DOHH2 (cell line): ENCODE measurements around the gene PIGZ.

Experiments used
- H3F3A ChIP-seq: fragments of 200-600 bp; sonication (generic), shearing (Covaris generic); 2 replicates; pipeline ENCODE4 v1.6.0; 2016; ENCODE audit warnings: antibody characterized with exemption, mild to moderate bottlenecking; ENCODE audit not compliant: control insufficient read depth, insufficient read depth
- H3K27ac ChIP-seq: fragments of 200-600 bp; sonication (generic); 2 replicates; pipeline ENCODE4 v1.5.1; 2014; ENCODE audit warnings: low read depth, mild to moderate bottlenecking, low read length, moderate library complexity
- H3K27me3 ChIP-seq: fragments of 200-600 bp; sonication (generic); 2 replicates; pipeline ENCODE4 v1.6.1; 2014; ENCODE audit warnings: mild to moderate bottlenecking, low read length, mixed read lengths; ENCODE audit not compliant: control insufficient read depth
- H3K36me3 ChIP-seq: fragments of 200-600 bp; sonication (generic); 2 replicates; pipeline ENCODE4 v1.6.1; 2014; ENCODE audit warnings: mild to moderate bottlenecking, low read length, moderate library complexity, mixed read lengths; ENCODE audit not compliant: control insufficient read depth
- H3K4me1 ChIP-seq: fragments of 200-600 bp; sonication (generic); 2 replicates; pipeline ENCODE4 v1.6.1; 2014; ENCODE audit warnings: mild to moderate bottlenecking, low read length, mixed read lengths; ENCODE audit not compliant: control insufficient read depth
- H3K4me2 ChIP-seq: fragments of 200-600 bp; sonication (generic); 2 replicates; pipeline ENCODE4 v1.6.0; 2014; ENCODE audit warnings: mild to moderate bottlenecking, low read length, moderate library complexity
- H3K4me3 ChIP-seq: fragments of 200-600 bp; sonication (generic); 2 replicates; pipeline ENCODE4 v1.5.1; 2014; ENCODE audit warnings: mild to moderate bottlenecking, low read length, mixed read lengths
- H3K79me2 ChIP-seq: fragments of 200-600 bp; sonication (generic); 2 replicates; pipeline ENCODE4 v1.6.1; 2014; ENCODE audit warnings: mild to moderate bottlenecking, low read length, mixed read lengths; ENCODE audit not compliant: control insufficient read depth
- H3K9me2 ChIP-seq: fragments of 200-600 bp; sonication (generic); replicated peaks from 2 replicates; pipeline ENCODE4 v1.6.1; 2014; ENCODE audit warnings: mild to moderate bottlenecking, low read length, mixed read lengths; ENCODE audit not compliant: control insufficient read depth
- H3K9me3 ChIP-seq: fragments of 200-600 bp; sonication (generic); 2 replicates; pipeline ENCODE4 v1.6.1; 2014; ENCODE audit warnings: antibody characterized with exemption, low read length, mixed read lengths; ENCODE audit not compliant: control insufficient read depth, insufficient read depth
- H4K20me1 ChIP-seq: fragments of 200-600 bp; sonication (generic); 2 replicates; pipeline ENCODE4 v1.6.0; 2014; ENCODE audit warnings: low read depth, mild to moderate bottlenecking, antibody characterized with exemption, low read length, moderate library complexity; ENCODE audit not compliant: control insufficient read depth, insufficient read depth
- EZH2phosphoT487 ChIP-seq: fragments of 200-600 bp; sonication (generic); IDR thresholded peaks from 2 replicates; pipeline ENCODE4 v1.6.1; 2017; ENCODE audit warnings: borderline replicate concordance, mild to moderate bottlenecking, antibody characterized with exemption, low read length, moderate library complexity, mixed read lengths
- TF ChIP-seq, protein P1 (sequence below): fragments of 200-600 bp; sonication (generic); IDR thresholded peaks from one replicate; pipeline ENCODE4 v1.5.1; 2014; ENCODE audit warnings: antibody characterized with exemption, mild to moderate bottlenecking, low read depth, low read length; ENCODE audit not compliant: poor library complexity, severe bottlenecking

The PIGZ gene

DNA sequence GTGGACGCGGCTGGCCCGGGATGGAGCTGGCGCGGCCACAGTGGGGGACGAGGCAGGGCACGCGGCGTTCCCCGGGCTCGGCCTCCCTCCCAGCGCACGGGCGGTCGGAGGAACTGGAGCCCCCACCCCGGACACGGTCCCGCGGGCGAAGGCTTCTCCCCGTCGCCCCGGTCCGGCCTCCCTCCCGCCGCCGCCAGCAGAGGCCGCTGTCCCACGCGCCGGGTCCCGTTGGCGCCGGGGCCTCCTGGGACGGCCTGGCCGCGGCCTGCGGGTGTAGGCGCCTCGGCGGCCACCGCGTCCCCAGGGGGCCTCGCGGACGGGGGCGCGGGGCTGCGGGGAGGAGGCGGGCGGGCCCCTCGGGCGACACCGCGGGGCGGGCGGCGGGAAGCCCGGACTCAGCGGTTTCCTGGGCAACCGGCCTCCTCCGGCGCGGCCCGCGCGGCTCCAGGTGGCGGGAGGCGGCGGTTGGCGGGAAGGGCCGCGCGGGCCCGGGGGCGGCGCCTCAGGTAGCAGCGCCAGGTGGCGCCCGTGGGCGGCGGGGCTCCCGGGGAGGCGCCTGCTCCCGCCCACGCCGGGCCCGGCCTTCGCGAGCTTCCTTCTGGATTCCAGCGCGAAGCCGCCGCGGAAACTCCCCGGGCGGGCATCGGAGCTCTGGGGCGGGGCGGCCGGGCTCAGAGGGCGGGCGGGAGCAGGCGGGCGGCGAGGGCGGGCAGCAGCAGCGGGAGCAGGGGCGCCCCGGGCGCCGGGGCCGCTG, 34.2 kb upstream of the PIGZ start:
- Histone ChIP-seq H3K79me2 (no peaks in the 10 kb centered on the region), H3K4me2 (peak overlapping the region; percentile 85), H3K9me3 (no peaks in the 10 kb centered on the region), H3K27me3 (no peaks in the 10 kb centered on the region), H4K20me1 (no peaks in the 10 kb centered on the region), H3K36me3 (no peaks in the 10 kb centered on the region), H3K27ac (no peak overlapping the region), H3K4me1 (peaks cover 23% of the 10 kb centered on the region), H3K9me2 (no peaks in the 10 kb centered on the region), H3F3A (peaks cover 4% of the 10 kb centered on the region), H3K4me3 (peak overlapping the region; percentile 75)
- no peak for TF ChIP-seq EZH2phosphoT487
- TF ChIP-seq, protein P1, sequence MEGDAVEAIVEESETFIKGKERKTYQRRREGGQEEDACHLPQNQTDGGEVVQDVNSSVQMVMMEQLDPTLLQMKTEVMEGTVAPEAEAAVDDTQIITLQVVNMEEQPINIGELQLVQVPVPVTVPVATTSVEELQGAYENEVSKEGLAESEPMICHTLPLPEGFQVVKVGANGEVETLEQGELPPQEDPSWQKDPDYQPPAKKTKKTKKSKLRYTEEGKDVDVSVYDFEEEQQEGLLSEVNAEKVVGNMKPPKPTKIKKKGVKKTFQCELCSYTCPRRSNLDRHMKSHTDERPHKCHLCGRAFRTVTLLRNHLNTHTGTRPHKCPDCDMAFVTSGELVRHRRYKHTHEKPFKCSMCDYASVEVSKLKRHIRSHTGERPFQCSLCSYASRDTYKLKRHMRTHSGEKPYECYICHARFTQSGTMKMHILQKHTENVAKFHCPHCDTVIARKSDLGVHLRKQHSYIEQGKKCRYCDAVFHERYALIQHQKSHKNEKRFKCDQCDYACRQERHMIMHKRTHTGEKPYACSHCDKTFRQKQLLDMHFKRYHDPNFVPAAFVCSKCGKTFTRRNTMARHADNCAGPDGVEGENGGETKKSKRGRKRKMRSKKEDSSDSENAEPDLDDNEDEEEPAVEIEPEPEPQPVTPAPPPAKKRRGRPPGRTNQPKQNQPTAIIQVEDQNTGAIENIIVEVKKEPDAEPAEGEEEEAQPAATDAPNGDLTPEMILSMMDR = peak; percentile 52

DNA sequence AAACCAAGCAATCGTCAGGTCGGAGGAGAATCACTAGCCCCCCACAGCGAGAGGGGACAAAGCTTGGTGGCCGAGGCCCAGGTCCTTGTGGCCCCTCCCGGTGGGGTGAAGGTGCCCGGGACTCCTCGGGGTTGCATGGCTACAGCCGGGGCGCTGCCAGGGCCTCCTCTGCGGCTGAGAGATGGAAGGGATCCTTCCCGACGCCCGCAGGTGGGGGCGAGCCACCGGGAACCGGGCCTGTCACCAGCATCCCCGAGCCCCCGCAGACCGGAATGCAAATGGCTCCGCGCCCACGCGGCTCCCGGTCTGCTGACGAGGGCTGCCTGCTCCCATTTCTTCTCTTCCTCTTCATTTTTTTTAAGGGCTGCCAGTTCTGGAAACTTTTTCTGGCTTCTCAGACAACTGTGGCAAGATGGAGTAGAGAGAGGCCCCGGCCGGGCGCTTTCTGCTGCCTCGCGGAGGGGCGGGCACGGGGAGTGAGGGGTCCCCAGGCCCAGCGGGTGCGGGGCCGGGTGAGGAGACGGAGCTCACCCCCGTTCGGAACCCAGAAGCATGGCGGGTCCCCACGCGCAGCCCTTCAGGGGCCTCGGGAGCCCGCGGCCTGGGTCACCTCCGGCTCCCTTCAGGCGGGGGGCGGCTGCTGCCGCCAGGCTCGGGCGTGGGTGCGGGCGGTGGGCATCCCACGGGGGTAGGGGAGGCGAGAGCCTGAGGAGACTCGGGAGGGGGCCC, 33.5 kb upstream of the PIGZ start:
- Histone ChIP-seq H3K4me2 (peak overlapping the region; percentile 85), H3K27me3 (no peaks in the 10 kb centered on the region), H3K9me2 (no peaks in the 10 kb centered on the region), H3K4me1 (peaks cover 23% of the 10 kb centered on the region), H3K4me3 (peak overlapping the region; percentile 75), H3K79me2 (no peaks in the 10 kb centered on the region), H3F3A (peaks cover 4% of the 10 kb centered on the region), H4K20me1 (no peaks in the 10 kb centered on the region), H3K27ac (no peak overlapping the region), H3K36me3 (no peaks in the 10 kb centered on the region), H3K9me3 (no peaks in the 10 kb centered on the region)
- no peak for TF ChIP-seq EZH2phosphoT487
- TF ChIP-seq, protein P1 = no peak

DNA sequence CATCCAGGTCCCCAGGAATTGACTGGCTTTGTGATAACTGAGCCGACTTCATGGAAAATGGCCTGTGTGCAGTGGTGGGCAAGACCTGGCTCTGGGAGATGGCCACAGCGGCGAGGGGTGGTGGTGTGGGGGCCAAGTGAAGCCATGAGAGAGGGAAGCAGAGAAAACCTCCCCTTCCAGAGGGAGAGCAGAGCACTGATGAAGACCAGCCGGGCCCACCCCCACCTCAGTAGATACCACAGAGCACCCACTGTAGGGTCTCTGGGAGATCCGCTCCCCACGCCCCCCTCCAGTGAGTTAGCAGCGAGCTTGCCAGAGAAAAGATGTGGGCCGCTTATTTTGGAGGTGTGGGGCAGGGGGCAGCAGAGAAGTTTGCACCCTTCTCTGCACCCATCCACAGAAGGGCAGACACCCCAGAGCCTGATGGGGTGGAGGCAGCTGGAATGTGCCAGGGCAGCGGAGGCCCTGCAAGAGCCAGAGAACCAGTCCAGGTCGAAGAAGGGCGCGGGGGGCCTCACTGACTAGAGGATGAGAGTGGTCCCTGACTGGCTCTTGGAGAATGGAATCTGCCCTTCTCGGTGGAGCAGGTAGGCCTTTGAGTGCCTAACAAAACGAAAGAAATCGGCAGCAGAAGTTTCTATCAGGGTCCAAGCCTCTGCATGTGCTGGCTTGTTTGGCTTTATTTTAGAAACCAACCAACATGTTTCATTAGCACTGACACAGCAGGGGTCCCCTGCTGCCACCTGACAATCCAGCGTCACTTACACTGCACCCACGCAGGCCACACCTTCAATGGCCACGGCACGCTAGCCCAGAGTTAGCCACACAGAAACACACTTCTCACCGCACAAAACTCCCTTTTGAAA, 32.7 kb upstream of the PIGZ start:
- Histone ChIP-seq H3K4me2 (peak overlapping the region; percentile 85), H3K27ac (no peak overlapping the region), H3K4me3 (no peak overlapping the region; the same call in 1 of the 2 replicates)

More for the DNA sequence above, 32.7 kb upstream of the PIGZ start:
- Histone ChIP-seq H3K27me3 (no peaks in the 10 kb centered on the region), H3K79me2 (no peaks in the 10 kb centered on the region), H3F3A (peaks cover 4% of the 10 kb centered on the region), H3K9me2 (no peaks in the 10 kb centered on the region), H4K20me1 (no peaks in the 10 kb centered on the region), H3K9me3 (no peaks in the 10 kb centered on the region), H3K4me1 (peaks cover 23% of the 10 kb centered on the region), H3K36me3 (no peaks in the 10 kb centered on the region)
- TF ChIP-seq, protein P1 = no peak
- TF ChIP-seq EZH2phosphoT487 = no peak
